AG04450 (cell line): ENCODE data around the gene CCDC69. TPM values are rescaled to one million over a fixed set of nuclear protein-coding genes. Genes with fewer than 3 reads are reported as not detected.
"Not testable (repeated sequence)": the region's sequence is repeated elsewhere in the genome, so short reads cannot be mapped to it uniquely, and the experiment has no call there.

Source experiments
- CTCF ChIA-PET: fragments of 300-600, 350-600 bp; formaldehyde crosslinking; extraction: SDS; loops from one replicate; lab custom pipeline; 2022; ENCODE audit warnings: antibody characterized with exemption, inconsistent platforms; lab: Charles Lee
- POLR2A ChIA-PET: fragments of 350-600 bp; formaldehyde crosslinking; extraction: SDS; loops from one replicate; lab custom pipeline; 2021; ENCODE audit warnings: antibody characterized with exemption, inconsistent platforms; lab: Yijun Ruan, JAX
- DNase-seq: peaks from one replicate; pipeline ENCODE4 v3.0.0-alpha.2; 2011; ENCODE audit warnings: low read depth, low spot score
- H3K27ac ChIP-seq: one replicate; pipeline ENCODE4 v1.5.1; 2012; ENCODE audit warnings: low read depth, low read length, control low read depth
- H3K27me3 ChIP-seq: one replicate; pipeline ENCODE4 v1.6.0; 2012; ENCODE audit warnings: low read length; ENCODE audit not compliant: control insufficient read depth, insufficient read depth
- H3K4me3 ChIP-seq: 2 replicates; pipeline ENCODE4 v1.5.1; 2011; ENCODE audit warnings: mild to moderate bottlenecking, low read depth, low read length, control low read depth
- H3K9me3 ChIP-seq: 2 replicates; pipeline ENCODE4 v1.5.1; 2012; ENCODE audit warnings: low read length; ENCODE audit not compliant: control insufficient read depth, insufficient read depth
- polyA plus RNA-seq: library from polyadenylated mRNA; depleted of rRNA; stranded (reverse); fragments of >200 nt; gene quantifications from 2 replicates; pipeline ENCODE4 v1.2.3, GENCODE V29; 2011
- TF ChIP-seq, protein P1 (sequence below): IDR thresholded peaks from 2 replicates; pipeline ENCODE4 v1.5.1; 2011; ENCODE audit warnings: low read depth, low read length, control low read depth, inconsistent platforms

The CCDC69 gene
- polyA plus RNA-seq, 1 experiment, result 1.9 TPM

- POLR2A ChIA-PET, result interaction anchor here (0.5 kb wide), 1 partner anchor 14 kb away, joined by 3 read pairs; no protein-coding TSS in a partner anchor
- no peak for DNase-seq
- CTCF ChIA-PET, result interaction anchor here (0.7 kb wide), 1 partner anchor 59 kb away, joined by 6 read pairs; no protein-coding TSS in a partner anchor
These were observed 33.9 kb upstream of the CCDC69 start for GRCh38 chr5:151257731-151258181.

GRCh38 chr5:151255621-151256286 lies 31.9 kb upstream of the CCDC69 start:
- TF ChIP-seq, protein P1, sequence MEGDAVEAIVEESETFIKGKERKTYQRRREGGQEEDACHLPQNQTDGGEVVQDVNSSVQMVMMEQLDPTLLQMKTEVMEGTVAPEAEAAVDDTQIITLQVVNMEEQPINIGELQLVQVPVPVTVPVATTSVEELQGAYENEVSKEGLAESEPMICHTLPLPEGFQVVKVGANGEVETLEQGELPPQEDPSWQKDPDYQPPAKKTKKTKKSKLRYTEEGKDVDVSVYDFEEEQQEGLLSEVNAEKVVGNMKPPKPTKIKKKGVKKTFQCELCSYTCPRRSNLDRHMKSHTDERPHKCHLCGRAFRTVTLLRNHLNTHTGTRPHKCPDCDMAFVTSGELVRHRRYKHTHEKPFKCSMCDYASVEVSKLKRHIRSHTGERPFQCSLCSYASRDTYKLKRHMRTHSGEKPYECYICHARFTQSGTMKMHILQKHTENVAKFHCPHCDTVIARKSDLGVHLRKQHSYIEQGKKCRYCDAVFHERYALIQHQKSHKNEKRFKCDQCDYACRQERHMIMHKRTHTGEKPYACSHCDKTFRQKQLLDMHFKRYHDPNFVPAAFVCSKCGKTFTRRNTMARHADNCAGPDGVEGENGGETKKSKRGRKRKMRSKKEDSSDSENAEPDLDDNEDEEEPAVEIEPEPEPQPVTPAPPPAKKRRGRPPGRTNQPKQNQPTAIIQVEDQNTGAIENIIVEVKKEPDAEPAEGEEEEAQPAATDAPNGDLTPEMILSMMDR, result no peak
- Histone ChIP-seq H3K4me3 (no peak overlapping the region), H3K9me3 (no peaks in the 10 kb centered on the region), H3K27me3 (no peaks in the 10 kb centered on the region), H3K27ac (no peak overlapping the region)
- POLR2A ChIA-PET, result interaction anchor here (0.5 kb wide), 1 partner anchor 492 kb away, joined by 3 read pairs; no protein-coding TSS in a partner anchor
- no peak for DNase-seq
- CTCF ChIA-PET, result no interaction called here

More at GRCh38 chr5:151257731-151258181, 33.9 kb upstream of the CCDC69 start:
- H3K9me3 ChIP-seq, result no peaks in the 10 kb centered on the region
- H3K4me3 ChIP-seq, result no peak overlapping the region
- H3K27me3 ChIP-seq, result no peaks in the 10 kb centered on the region
- TF ChIP-seq, protein P1, result no peak
- H3K27ac ChIP-seq, result no peak overlapping the region

DNA sequence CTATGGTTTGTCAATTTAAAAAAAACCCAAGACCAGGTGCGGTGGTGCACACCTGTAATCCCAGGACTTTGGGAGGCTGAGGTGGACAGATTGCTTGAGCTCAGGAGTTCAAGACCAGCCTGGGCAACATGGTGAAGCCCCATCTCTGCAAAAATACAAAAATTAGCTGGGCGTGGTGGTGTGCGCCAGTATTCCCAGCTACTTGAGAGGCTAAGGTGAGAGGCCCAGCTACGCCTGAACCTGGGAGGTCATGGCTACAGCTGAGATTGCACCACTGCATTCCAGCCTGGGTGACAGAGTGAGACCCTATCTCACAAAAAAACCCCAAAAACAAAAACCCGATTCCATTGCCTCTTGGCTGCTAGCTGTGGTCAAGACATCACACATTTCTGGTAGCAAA lies 31.1 kb upstream of the CCDC69 start:
- CTCF ChIA-PET, result interaction anchor here (4.0 kb wide), 1 partner anchor 16 kb away, joined by 21 read pairs; no protein-coding TSS in a partner anchor
- DNase-seq, H3K27ac ChIP-seq: not testable (repeated sequence)

DNA sequence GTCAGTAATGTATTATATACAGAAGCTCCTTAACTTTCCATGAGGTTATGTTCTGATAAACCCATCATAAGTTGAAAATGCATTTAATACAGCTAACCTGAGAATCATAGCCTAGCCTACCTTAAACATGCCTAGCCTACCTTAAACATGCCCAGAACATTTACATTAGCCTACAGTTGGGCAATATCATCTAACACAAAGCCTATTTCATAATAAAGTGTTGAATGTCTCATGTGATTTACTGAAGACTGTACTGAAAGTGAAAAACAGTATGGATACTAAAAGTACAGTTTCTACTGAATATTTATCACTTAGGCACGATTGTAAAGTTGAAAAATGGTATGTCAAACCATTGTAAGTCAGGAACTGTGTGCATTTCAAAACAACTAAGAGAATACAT lies 30.7 kb upstream of the CCDC69 start:
- Histone ChIP-seq H3K27me3 (no peaks in the 10 kb centered on the region), H3K9me3 (no peaks in the 10 kb centered on the region), H3K27ac (no peak overlapping the region), H3K4me3 (no peak overlapping the region)
- no peak for DNase-seq
- POLR2A ChIA-PET, result no interaction called here
- TF ChIP-seq, protein P1, result no peak
- CTCF ChIA-PET, result interaction anchor here (1.0 to 4.0 kb wide), 2 partner anchors 16 to 62 kb away, joined by 4 to 21 read pairs; no protein-coding TSS in a partner anchor

More for the DNA sequence above, 31.1 kb upstream of the CCDC69 start:
- H3K27me3 ChIP-seq, H3K4me3 ChIP-seq, H3K9me3 ChIP-seq, POLR2A ChIA-PET: not testable (repeated sequence)

GRCh38 chr5:151253605-151253950 lies 29.7 kb upstream of the CCDC69 start:
- CTCF ChIA-PET, result interaction anchor here (1.0 to 4.0 kb wide), 2 partner anchors 15 to 63 kb away, joined by 4 to 21 read pairs; no protein-coding TSS in a partner anchor
- TF ChIP-seq, protein P1, result no peak
- POLR2A ChIA-PET, result interaction anchor here (1.0 to 1.2 kb wide), 2 partner anchors 9 to 89 kb away, joined by 3 to 4 read pairs; no protein-coding TSS in a partner anchor
- no peak overlapping the region for H3K27ac ChIP-seq
- no peaks in the 10 kb centered on the region for H3K9me3 ChIP-seq
- DNase-seq, result no peak
- H3K4me3 ChIP-seq, result peak overlapping the region; percentile 90
- H3K27me3 ChIP-seq, result no peaks in the 10 kb centered on the region
